Measurements from ENCODE around the gene VSIG2.
A peak's percentile ranks its signal among the peaks of the same experiment; 100 is the strongest.

VSIG2 gene

GRCh38 chr11:124762624-124763155 is 10.6 kb upstream of the VSIG2 start:
- no peak for DNase-seq

GRCh38 chr11:124762105-124762623 is 10.1 kb upstream of the VSIG2 start, which contains the start of gene ESAM:
Gene ESAM, minus strand, starts transcription at chr11:124762290. Its CDS starts 136 bp downstream, at chr11:124762154.
- no peak for DNase-seq

GRCh38 chr11:124761301-124762104 is 9.4 kb upstream of the VSIG2 start:
- DNase-seq, result no peak

GRCh38 chr11:124760806-124761205 is 8.8 kb upstream of the VSIG2 start:
- no peak for DNase-seq

- DNase-seq, result no peak
Observed at GRCh38 chr11:124760205-124760652, 8.2 kb upstream of the VSIG2 start.

- DNase-seq, result no peak
Observed at GRCh38 chr11:124759266-124760204, 7.5 kb upstream of the VSIG2 start.

GRCh38 chr11:124758355-124759265 is 6.6 kb upstream of the VSIG2 start:
- peak; percentile 77 for DNase-seq

- no peak for DNase-seq
Observed at GRCh38 chr11:124757320-124757719, 5.3 kb upstream of the VSIG2 start.

GRCh38 chr11:124756753-124757227 is 4.7 kb upstream of the VSIG2 start:
- DNase-seq, result no peak

GRCh38 chr11:124756033-124756752 is 4.1 kb upstream of the VSIG2 start:
- DNase-seq, result no peak

GRCh38 chr11:124754710-124755109 is 2.7 kb upstream of the VSIG2 start:
- no peak for DNase-seq

GRCh38 chr11:124754309-124754708 is 2.3 kb upstream of the VSIG2 start:
- peak; percentile 42 for DNase-seq

GRCh38 chr11:124753624-124754023 is 1.6 kb upstream of the VSIG2 start:
- DNase-seq, result no peak

GRCh38 chr11:124753205-124753604 is 1.1 kb upstream of the VSIG2 start:
- no peak for DNase-seq

- DNase-seq, result no peak
Observed at GRCh38 chr11:124752471-124753102, 532 bp upstream of the VSIG2 start.

GRCh38 chr11:124751391-124751740 is 689 bp downstream of the VSIG2 start:
- DNase-seq, result no peak

- no peak for DNase-seq
Observed at GRCh38 chr11:124749912-124750311, 2.1 kb downstream of the VSIG2 start.

GRCh38 chr11:124748481-124749343 is 3.3 kb downstream of the VSIG2 start:
- peak; percentile 61 for DNase-seq

- DNase-seq, result no peak
Observed at GRCh38 chr11:124748100-124748418, 4.0 kb downstream of the VSIG2 start.

Measured in HCEC 1CT (cell line).